Measurements from ENCODE around the gene EPN1. TPM values are rescaled to one million over a fixed set of nuclear protein-coding genes. Genes with fewer than 3 reads are reported as not detected.

The EPN1 gene
- total RNA-seq, 1 experiment from 2014 or later: 102 TPM

DNA sequence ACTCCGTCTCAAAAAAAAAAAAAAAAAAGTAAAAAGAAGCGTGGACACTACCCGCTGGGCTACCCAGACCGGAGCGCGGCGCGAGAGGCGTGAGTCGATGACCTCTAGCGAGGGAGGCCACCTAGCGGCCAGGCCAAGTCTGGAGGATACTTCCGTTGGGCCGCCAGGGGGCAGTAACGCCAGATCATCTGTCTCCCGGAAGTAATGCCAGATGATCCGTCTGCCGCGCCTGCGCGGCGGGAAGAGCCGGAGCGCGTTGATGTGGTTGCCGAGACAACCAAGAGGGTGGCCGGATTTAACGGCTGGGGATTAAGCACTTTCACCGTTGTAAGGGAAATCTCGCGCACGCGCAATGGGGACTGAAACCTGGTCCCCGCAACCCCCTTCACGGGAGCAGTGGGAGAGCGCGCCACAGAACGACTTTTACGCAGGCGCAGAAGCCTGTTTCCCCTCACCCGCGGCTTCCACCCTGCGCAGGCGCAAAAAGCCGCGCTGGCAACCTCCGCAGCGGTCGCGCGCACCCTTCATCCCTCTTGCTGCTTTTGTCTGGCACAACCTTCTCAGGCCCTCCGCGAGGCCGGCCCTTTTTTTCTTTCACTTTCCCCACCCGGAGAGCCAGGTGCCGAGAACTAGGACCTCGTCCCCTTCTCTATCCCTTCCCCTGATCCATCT is 21.2 kb upstream of the EPN1 start:
- intact Hi-C loops (cut with micrococcal nuclease): loop anchor here (1.0 kb wide), 1 partner anchor 10 kb away; the partner anchor contains the start of gene ZNF581
- no peaks in the 10 kb centered on the region for H3K9me3 Mint-ChIP-seq (ENCODE audit: unreplicated experiment)
- ChIA-PET CTCF (interaction anchor here (0.6 to 3.3 kb wide), 25 partner anchors 9 to 1797 kb away, joined by 3 to 28 read pairs (median 4); partner anchors contain the start of genes CDC42EP5, FIZ1, ZNF581 and ZNF784), POLR2A (interaction anchor here (0.6 to 1.6 kb wide), 25 partner anchors 8 to 1465 kb away, joined by 3 to 22 read pairs (median 6); partner anchors contain the start of genes FIZ1, LENG9, MBOAT7 and PPP6R1)
- peak; percentile 98 for DNase-seq (ENCODE audit: unreplicated experiment)
- BruUV-seq (replicated peaks): TSS peak; percentile 66
- TF ChIP-seq, protein P1, sequence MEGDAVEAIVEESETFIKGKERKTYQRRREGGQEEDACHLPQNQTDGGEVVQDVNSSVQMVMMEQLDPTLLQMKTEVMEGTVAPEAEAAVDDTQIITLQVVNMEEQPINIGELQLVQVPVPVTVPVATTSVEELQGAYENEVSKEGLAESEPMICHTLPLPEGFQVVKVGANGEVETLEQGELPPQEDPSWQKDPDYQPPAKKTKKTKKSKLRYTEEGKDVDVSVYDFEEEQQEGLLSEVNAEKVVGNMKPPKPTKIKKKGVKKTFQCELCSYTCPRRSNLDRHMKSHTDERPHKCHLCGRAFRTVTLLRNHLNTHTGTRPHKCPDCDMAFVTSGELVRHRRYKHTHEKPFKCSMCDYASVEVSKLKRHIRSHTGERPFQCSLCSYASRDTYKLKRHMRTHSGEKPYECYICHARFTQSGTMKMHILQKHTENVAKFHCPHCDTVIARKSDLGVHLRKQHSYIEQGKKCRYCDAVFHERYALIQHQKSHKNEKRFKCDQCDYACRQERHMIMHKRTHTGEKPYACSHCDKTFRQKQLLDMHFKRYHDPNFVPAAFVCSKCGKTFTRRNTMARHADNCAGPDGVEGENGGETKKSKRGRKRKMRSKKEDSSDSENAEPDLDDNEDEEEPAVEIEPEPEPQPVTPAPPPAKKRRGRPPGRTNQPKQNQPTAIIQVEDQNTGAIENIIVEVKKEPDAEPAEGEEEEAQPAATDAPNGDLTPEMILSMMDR (IDR thresholded peaks at IDR 0.05; ENCODE audit: unreplicated experiment): peak; percentile 99
- peak overlapping the region; percentile 84 for H3K4me3 Mint-ChIP-seq (ENCODE audit: unreplicated experiment)
- no peaks in the 10 kb centered on the region for H3K27me3 Mint-ChIP-seq (ENCODE audit: insufficient read depth, unreplicated experiment)
- H3K36me3 Mint-ChIP-seq (ENCODE audit: insufficient read depth, unreplicated experiment): peaks cover 16% of the 10 kb centered on the region
- peaks cover 22% of the 10 kb centered on the region for H3K4me1 Mint-ChIP-seq (ENCODE audit: insufficient read depth, unreplicated experiment)
- H3K27ac Mint-ChIP-seq (ENCODE audit: low read depth, unreplicated experiment): peak overlapping the region; percentile 98

DNA sequence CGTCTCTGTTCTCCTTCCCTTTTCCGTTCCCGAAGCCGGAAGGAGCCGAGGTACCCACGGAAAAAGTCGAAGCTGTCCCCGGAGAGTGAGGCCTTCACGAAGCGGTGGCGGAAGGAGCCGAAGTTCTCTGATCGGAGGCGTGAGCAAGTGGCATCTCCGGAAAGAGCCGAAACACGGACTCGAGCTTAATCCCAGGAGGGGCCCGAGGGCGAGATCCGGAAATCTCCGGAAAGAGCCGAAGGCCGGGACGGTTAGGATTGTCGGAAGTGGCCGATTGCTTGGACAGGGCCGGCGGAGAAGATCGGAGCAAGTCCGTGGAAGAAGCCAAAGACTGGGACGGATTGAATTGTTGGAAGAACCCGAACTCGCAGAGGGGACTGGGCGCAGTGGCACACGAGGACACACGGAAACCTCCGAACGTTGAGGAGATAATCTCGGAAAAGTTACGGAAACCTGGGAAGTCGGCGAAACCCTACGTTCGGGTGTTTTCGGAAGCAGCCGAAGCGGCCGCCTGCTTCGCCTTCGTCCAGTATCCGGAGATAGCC is 20.6 kb upstream of the EPN1 start:
- BruUV-seq (replicated peaks): no TSS peak
- TF ChIP-seq, protein P1 (IDR thresholded peaks at IDR 0.05; ENCODE audit: unreplicated experiment): no peak
- Mint-ChIP-seq H3K9me3 (ENCODE audit: unreplicated experiment) (no peaks in the 10 kb centered on the region), H3K27ac (ENCODE audit: low read depth, unreplicated experiment) (peak overlapping the region; percentile 98), H3K36me3 (ENCODE audit: insufficient read depth, unreplicated experiment) (peaks cover 16% of the 10 kb centered on the region), H3K4me3 (ENCODE audit: unreplicated experiment) (peak overlapping the region; percentile 84), H3K4me1 (ENCODE audit: insufficient read depth, unreplicated experiment) (peaks cover 25% of the 10 kb centered on the region), H3K27me3 (ENCODE audit: insufficient read depth, unreplicated experiment) (no peaks in the 10 kb centered on the region)
- ChIA-PET POLR2A (interaction anchor here (0.6 to 1.6 kb wide), 27 partner anchors 9 to 1465 kb away, joined by 3 to 22 read pairs (median 5); partner anchors contain the start of genes FIZ1, LENG9, MBOAT7 and PPP6R1), CTCF (interaction anchor here (0.6 to 3.3 kb wide), 15 partner anchors 10 to 1798 kb away, joined by 3 to 28 read pairs (median 4); partner anchors contain the start of genes FIZ1, ZNF581, ZNF784 and ZNF865)
- peak; percentile 100 for DNase-seq (ENCODE audit: unreplicated experiment)
- intact Hi-C loops (cut with micrococcal nuclease): no loop called here

DNA sequence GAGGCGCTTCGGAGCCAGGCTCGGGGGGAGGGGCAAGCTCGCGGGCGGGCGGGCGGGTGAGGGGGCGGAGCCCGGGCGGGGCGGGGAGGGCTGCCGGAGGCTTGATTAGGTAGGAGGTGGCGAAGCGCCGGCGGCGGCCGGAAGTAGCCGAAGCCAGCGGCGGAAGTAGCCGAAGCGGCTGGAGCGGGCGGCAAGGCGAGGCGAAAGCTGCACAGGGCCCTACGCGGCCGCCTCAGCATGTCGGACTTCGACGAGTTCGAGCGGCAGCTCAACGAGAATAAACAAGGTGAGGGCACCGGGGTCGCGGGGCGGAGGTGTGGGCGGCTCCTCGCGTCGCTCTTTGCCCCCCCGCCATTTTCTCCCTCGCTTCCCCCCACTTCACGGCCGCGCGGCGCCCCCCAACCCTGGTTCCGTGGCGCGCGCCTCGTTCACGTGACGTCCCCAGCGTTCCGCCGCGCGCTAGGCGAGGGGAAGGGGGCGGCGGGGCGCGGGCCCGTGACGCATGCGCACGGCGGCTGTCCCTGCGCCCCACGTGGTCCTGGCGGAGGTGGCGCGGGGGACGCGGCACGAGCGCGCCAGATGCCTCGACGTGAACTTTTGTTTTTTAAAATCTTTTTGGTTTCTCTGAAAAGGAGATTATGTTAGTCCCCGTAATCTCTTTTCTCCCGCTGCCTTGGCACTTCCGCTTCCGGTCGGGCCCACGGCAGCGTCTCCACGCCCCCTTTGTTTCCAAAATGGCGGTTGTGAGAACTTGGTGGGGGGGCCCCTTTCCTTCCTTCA is 20.0 kb upstream of the EPN1 start, which contains the start of gene U2AF2:
Gene U2AF2 (plus strand): TSS at position 168 of the 780 bp plus-strand sequence. CDS start 70 bp downstream, at position 238.
- CTCF ChIA-PET: interaction anchor here (0.7 to 3.3 kb wide), 12 partner anchors 11 to 436 kb away, joined by 3 to 28 read pairs (median 4); partner anchors contain the start of genes FIZ1, ZNF581, ZNF784 and ZNF865
- Mint-ChIP-seq H3K27me3 (ENCODE audit: insufficient read depth, unreplicated experiment) (no peaks in the 10 kb centered on the region), H3K4me1 (ENCODE audit: insufficient read depth, unreplicated experiment) (peaks cover 29% of the 10 kb centered on the region), H3K4me3 (ENCODE audit: unreplicated experiment) (peak within 1 kb of the TSS; percentile 84), H3K27ac (ENCODE audit: low read depth, unreplicated experiment) (peak within 1 kb of the TSS; percentile 98), H3K9me3 (ENCODE audit: unreplicated experiment) (no peaks in the 10 kb centered on the region), H3K36me3 (ENCODE audit: insufficient read depth, unreplicated experiment) (peaks cover 16% of the 10 kb centered on the region)
- intact Hi-C loops (cut with micrococcal nuclease): no loop called here
- POLR2A ChIA-PET: interaction anchor here (0.6 to 1.6 kb wide), 26 partner anchors 9 to 1466 kb away, joined by 3 to 22 read pairs (median 5); partner anchors contain the start of genes FIZ1, KMT5C, LENG9 and MBOAT7
- BruUV-seq (replicated peaks): no TSS peak
- peak; percentile 92 for DNase-seq (ENCODE audit: unreplicated experiment)
- TF ChIP-seq, protein P1 (IDR thresholded peaks at IDR 0.05; ENCODE audit: unreplicated experiment): no peak
